Measurements from ENCODE around the gene KANSL3.
A peak's percentile ranks its signal among the peaks of the same experiment; 100 is the strongest.
"Not testable (repeated sequence)": the region's sequence is repeated elsewhere in the genome, so short reads cannot be mapped to it uniquely, and the experiment has no call there.

Gene KANSL3

GRCh38 chr2:96556441-96557330 lies 81.4 kb downstream of the KANSL3 start:
- peak; percentile 46 for DNase-seq

GRCh38 chr2:96555146-96555610 lies 82.9 kb downstream of the KANSL3 start:
- DNase-seq = no peak

- DNase-seq = peak; percentile 72
These were observed 83.6 kb downstream of the KANSL3 start for GRCh38 chr2:96554293-96555145.

- not testable (repeated sequence) for DNase-seq
These were observed 84.2 kb downstream of the KANSL3 start for GRCh38 chr2:96553957-96554292.

- peak; percentile 24 for DNase-seq
These were observed 84.7 kb downstream of the KANSL3 start for GRCh38 chr2:96553176-96553956.

GRCh38 chr2:96552315-96553175 lies 85.6 kb downstream of the KANSL3 start:
- DNase-seq = no peak

GRCh38 chr2:96551605-96552314 lies 86.4 kb downstream of the KANSL3 start:
- no peak for DNase-seq

- DNase-seq = no peak
These were observed 87.1 kb downstream of the KANSL3 start for GRCh38 chr2:96550787-96551604.

GRCh38 chr2:96549967-96550786 lies 87.9 kb downstream of the KANSL3 start:
- DNase-seq = no peak

- no peak for DNase-seq
These were observed 88.7 kb downstream of the KANSL3 start for GRCh38 chr2:96549466-96549785.

- DNase-seq = no peak
These were observed 89.3 kb downstream of the KANSL3 start for GRCh38 chr2:96548558-96549465.

- no peak for DNase-seq
These were observed 90.4 kb downstream of the KANSL3 start for GRCh38 chr2:96547731-96548171.

GRCh38 chr2:96547203-96547641 lies 90.9 kb downstream of the KANSL3 start:
- no peak for DNase-seq

- DNase-seq = no peak
These were observed 91.3 kb downstream of the KANSL3 start for GRCh38 chr2:96546797-96547196.

GRCh38 chr2:96546321-96546720 lies 91.8 kb downstream of the KANSL3 start:
- no peak for DNase-seq
